Activated CD4-positive, CD25-positive, alpha-beta regulatory T cell treated with anti-CD3 and anti-CD28 coated beads, Interleukin-2, amount 50 U/mL, for 24 hours (primary cell): ENCODE data around the gene CAPZA1.

Experiments used
- ATAC-seq, 2 donors: fragments of 150-1000 bp; cut with Tn5 transposase; one replicate each; pipeline ENCODE4 v1.10.0; 2021; ENCODE audit warnings: mild to moderate bottlenecking in 1 of 2, moderate library complexity in 1 of 2

Gene CAPZA1

GRCh38 chr1:112717263-112717873, 97.7 kb downstream of the CAPZA1 start:
- ATAC-seq: no peak

GRCh38 chr1:112718691-112719418, 99.2 kb downstream of the CAPZA1 start:
- peak; percentile 27 to 44 for ATAC-seq

GRCh38 chr1:112719706-112720105, 100.1 kb downstream of the CAPZA1 start:
- ATAC-seq: no peak

GRCh38 chr1:112720800-112721199, 101.2 kb downstream of the CAPZA1 start:
- ATAC-seq: no peak
